Measurements from ENCODE around the gene RERG.

DNA sequence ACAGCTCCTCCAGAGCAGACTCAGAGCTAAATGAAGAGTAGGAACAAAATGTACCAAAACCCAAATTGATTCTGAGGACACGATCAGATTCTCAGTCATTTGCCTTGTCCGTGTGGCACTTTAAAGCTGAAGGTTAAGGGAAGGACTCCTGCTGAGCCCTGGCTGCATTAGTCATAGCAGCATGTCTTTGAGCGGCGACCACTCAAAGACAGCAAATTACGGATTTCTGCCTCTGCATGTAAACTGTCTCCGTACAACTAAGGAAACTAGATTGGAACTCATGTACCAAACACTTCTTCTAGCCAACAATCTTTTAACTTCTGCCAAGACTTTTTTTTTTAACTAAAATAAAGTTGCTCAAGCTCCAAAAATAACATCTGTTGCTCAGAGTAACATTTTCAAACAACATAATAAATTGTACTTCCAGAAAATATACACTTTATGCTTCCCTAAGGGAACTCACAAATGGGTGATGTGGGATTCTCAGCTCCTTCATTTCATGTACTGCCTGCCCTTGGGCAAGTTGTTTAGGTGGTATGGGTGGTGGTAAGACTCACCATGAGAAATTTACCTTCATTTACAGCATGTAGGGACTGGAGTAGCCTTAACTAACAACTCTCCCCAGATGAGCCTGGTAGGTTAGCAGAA lies 56.1 kb downstream of the RERG start:
- TF ChIP-seq, protein P1, sequence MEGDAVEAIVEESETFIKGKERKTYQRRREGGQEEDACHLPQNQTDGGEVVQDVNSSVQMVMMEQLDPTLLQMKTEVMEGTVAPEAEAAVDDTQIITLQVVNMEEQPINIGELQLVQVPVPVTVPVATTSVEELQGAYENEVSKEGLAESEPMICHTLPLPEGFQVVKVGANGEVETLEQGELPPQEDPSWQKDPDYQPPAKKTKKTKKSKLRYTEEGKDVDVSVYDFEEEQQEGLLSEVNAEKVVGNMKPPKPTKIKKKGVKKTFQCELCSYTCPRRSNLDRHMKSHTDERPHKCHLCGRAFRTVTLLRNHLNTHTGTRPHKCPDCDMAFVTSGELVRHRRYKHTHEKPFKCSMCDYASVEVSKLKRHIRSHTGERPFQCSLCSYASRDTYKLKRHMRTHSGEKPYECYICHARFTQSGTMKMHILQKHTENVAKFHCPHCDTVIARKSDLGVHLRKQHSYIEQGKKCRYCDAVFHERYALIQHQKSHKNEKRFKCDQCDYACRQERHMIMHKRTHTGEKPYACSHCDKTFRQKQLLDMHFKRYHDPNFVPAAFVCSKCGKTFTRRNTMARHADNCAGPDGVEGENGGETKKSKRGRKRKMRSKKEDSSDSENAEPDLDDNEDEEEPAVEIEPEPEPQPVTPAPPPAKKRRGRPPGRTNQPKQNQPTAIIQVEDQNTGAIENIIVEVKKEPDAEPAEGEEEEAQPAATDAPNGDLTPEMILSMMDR (conservative IDR thresholded peaks at IDR 0.05; ENCODE audit: low read depth in 2 of 2), result no peak
- TF ChIP-seq POLR2AphosphoS5 (IDR thresholded peaks at IDR 0.05; ENCODE audit: low read depth), result no peak
- TF ChIP-seq, protein P2, sequence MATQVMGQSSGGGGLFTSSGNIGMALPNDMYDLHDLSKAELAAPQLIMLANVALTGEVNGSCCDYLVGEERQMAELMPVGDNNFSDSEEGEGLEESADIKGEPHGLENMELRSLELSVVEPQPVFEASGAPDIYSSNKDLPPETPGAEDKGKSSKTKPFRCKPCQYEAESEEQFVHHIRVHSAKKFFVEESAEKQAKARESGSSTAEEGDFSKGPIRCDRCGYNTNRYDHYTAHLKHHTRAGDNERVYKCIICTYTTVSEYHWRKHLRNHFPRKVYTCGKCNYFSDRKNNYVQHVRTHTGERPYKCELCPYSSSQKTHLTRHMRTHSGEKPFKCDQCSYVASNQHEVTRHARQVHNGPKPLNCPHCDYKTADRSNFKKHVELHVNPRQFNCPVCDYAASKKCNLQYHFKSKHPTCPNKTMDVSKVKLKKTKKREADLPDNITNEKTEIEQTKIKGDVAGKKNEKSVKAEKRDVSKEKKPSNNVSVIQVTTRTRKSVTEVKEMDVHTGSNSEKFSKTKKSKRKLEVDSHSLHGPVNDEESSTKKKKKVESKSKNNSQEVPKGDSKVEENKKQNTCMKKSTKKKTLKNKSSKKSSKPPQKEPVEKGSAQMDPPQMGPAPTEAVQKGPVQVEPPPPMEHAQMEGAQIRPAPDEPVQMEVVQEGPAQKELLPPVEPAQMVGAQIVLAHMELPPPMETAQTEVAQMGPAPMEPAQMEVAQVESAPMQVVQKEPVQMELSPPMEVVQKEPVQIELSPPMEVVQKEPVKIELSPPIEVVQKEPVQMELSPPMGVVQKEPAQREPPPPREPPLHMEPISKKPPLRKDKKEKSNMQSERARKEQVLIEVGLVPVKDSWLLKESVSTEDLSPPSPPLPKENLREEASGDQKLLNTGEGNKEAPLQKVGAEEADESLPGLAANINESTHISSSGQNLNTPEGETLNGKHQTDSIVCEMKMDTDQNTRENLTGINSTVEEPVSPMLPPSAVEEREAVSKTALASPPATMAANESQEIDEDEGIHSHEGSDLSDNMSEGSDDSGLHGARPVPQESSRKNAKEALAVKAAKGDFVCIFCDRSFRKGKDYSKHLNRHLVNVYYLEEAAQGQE (IDR thresholded peaks at IDR 0.05; ENCODE audit: unreplicated experiment), result no peak
- TF ChIP-seq EZH2 (IDR thresholded peaks at IDR 0.05; ENCODE audit: low read depth, unreplicated experiment), result no peak
- TF ChIP-seq STAT1 (IDR thresholded peaks at IDR 0.05; ENCODE audit: unreplicated experiment), result no peak
- no peak for TF ChIP-seq ZNF331 (CRISPR knock-in tag; IDR thresholded peaks at IDR 0.05; ENCODE audit: low read depth)
- TF ChIP-seq CREB1 (CRISPR knock-in tag; IDR thresholded peaks at IDR 0.05; ENCODE audit: low read depth), result no peak
- TF ChIP-seq EZH2phosphoT487 (IDR thresholded peaks at IDR 0.05; ENCODE audit: unreplicated experiment), result no peak
- TF ChIP-seq ZNF114 (CRISPR knock-in tag; IDR thresholded peaks at IDR 0.05), result no peak
- TF ChIP-seq JUNB (IDR thresholded peaks at IDR 0.05; ENCODE audit: unreplicated experiment), result no peak
- TF ChIP-seq NANOG (IDR thresholded peaks at IDR 0.05; ENCODE audit: borderline replicate concordance), result no peak
